Neural progenitor cell (in vitro differentiated cells): ENCODE measurements around the gene UNC45A. TPM values are rescaled to one million over a fixed set of nuclear protein-coding genes. Genes with fewer than 3 reads are reported as not detected.

Experiments used
- DNase-seq: peaks from one replicate; pipeline ENCODE4 v3.0.0-alpha.2; 2016; ENCODE audit warnings: low spot score
- H2AFZ ChIP-seq: fragments of 200-600 bp; sonication (generic); replicated peaks from 2 replicates; pipeline ENCODE4 v1.6.1; 2016; ENCODE audit warnings: antibody characterized with exemption
- H3F3A ChIP-seq: fragments of 200-600 bp; sonication (generic); 2 replicates; pipeline ENCODE4 v1.6.1; 2016; ENCODE audit warnings: antibody characterized with exemption, low read depth
- H3K27ac ChIP-seq: fragments of 200-600 bp; sonication (generic); 2 replicates; pipeline ENCODE4 v1.5.1; 2016; ENCODE audit warnings: mild to moderate bottlenecking
- H3K27me3 ChIP-seq: fragments of 200-600 bp; sonication (generic); 2 replicates; pipeline ENCODE4 v1.6.1; 2016; ENCODE audit warnings: mild to moderate bottlenecking, moderate library complexity
- H3K36me3 ChIP-seq: fragments of 200-600 bp; sonication (generic); 2 replicates; pipeline ENCODE4 v1.5.1; 2016
- H3K4me1 ChIP-seq: fragments of 200-600 bp; sonication (generic); 2 replicates; pipeline ENCODE4 v1.6.1; 2016; ENCODE audit warnings: mixed run types
- H3K4me2 ChIP-seq: fragments of 200-600 bp; sonication (generic); 2 replicates; pipeline ENCODE4 v1.6.1; 2016
- H3K4me3 ChIP-seq: fragments of 200-600 bp; sonication (generic); 2 replicates; pipeline ENCODE4 v1.5.1; 2016
- H3K79me2 ChIP-seq: fragments of 200-600 bp; sonication (generic); 2 replicates; pipeline ENCODE4 v1.6.1; 2016; ENCODE audit warnings: low read depth
- H3K9ac ChIP-seq: fragments of 200-600 bp; sonication (generic); 2 replicates; pipeline ENCODE4 v1.6.1; 2016
- H3K9me3 ChIP-seq: fragments of 200-600 bp; sonication (generic); 2 replicates; pipeline ENCODE4 v1.5.1; 2016; ENCODE audit warnings: low read depth
- H4K20me1 ChIP-seq: fragments of 200-600 bp; sonication (generic); 2 replicates; pipeline ENCODE4 v1.6.1; 2016; ENCODE audit warnings: low read depth
- H3K27ac Mint-ChIP-seq: 3 replicates; pipeline ENCODE4 v1.8.0; 2021; ENCODE audit warnings: mixed read lengths
- H3K27me3 Mint-ChIP-seq: 2 replicates; pipeline ENCODE4 v1.8.0; 2022; ENCODE audit warnings: low read depth, mild to moderate bottlenecking, inconsistent platforms, moderate library complexity, mixed read lengths; ENCODE audit not compliant: insufficient read depth
- H3K36me3 Mint-ChIP-seq: 3 replicates; pipeline ENCODE4 v1.8.0; 2021; ENCODE audit warnings: mixed read lengths
- H3K4me1 Mint-ChIP-seq: 3 replicates; pipeline ENCODE4 v1.8.0; 2021; ENCODE audit warnings: mixed read lengths
- H3K4me3 Mint-ChIP-seq: 3 replicates; pipeline ENCODE4 v1.8.0; 2021; ENCODE audit warnings: mild to moderate bottlenecking, moderate library complexity, mixed read lengths
- H3K9me3 Mint-ChIP-seq: 3 replicates; pipeline ENCODE4 v1.8.0; 2020; ENCODE audit warnings: mixed read lengths
- CTCF ChIP-seq: fragments of 200-600 bp; sonication (generic); IDR thresholded peaks from 2 replicates; pipeline ENCODE4 v1.5.1; 2017; ENCODE audit warnings: antibody characterized with exemption, mild to moderate bottlenecking
- EZH2 ChIP-seq: fragments of 200-600 bp; sonication (generic); IDR thresholded peaks from 2 replicates; pipeline ENCODE4 v1.6.1; 2017; ENCODE audit warnings: antibody characterized with exemption, mild to moderate bottlenecking, moderate library complexity
- EZH2phosphoT487 ChIP-seq: fragments of 200-600 bp; sonication (generic); IDR thresholded peaks from 2 replicates; pipeline ENCODE4 v1.6.1; 2017; ENCODE audit warnings: antibody characterized with exemption
- total RNA-seq: library from RNA; depleted of rRNA; stranded (reverse); fragments of >200 nt; gene quantifications from 2 replicates; pipeline ENCODE4 v1.2.3, GENCODE V29; 2015; ENCODE audit warnings: low replicate concordance

Gene UNC45A
- total RNA-seq, 1 donor from 2014 or later, result 47.7 TPM

- Histone ChIP-seq H3K79me2 (no peaks in the 10 kb centered on the region), H3K4me3 (no peak overlapping the region), H3K27me3 (no peaks in the 10 kb centered on the region), H2AFZ (no peak overlapping the region), H3K9me3 (no peaks in the 10 kb centered on the region), H4K20me1 (no peaks in the 10 kb centered on the region), H3K27ac (no peak overlapping the region), H3K36me3 (no peaks in the 10 kb centered on the region), H3K9ac (no peak overlapping the region), H3K4me1 (no peaks in the 10 kb centered on the region), H3F3A (peaks cover 4% of the 10 kb centered on the region), H3K4me2 (no peak overlapping the region)
- Mint-ChIP-seq H3K27ac (no peak overlapping the region), H3K27me3 (peaks cover 10% of the 10 kb centered on the region), H3K9me3 (no peaks in the 10 kb centered on the region), H3K4me1 (no peaks in the 10 kb centered on the region), H3K36me3 (peaks cover 32% of the 10 kb centered on the region), H3K4me3 (no peak overlapping the region)
- TF ChIP-seq EZH2 (no peak), CTCF (no peak), EZH2phosphoT487 (no peak)
- DNase-seq, result no peak
Measured at GRCh38 chr15:90948506-90948905, 13.4 kb downstream of the UNC45A start.

- Histone ChIP-seq H3K4me2 (no peak overlapping the region), H3K36me3 (no peaks in the 10 kb centered on the region)
Measured at GRCh38 chr15:90949979-90950675, 15.0 kb downstream of the UNC45A start.

GRCh38 chr15:90950676-90951075 lies 15.6 kb downstream of the UNC45A start:
- Mint-ChIP-seq H3K9me3 (no peaks in the 10 kb centered on the region), H3K27ac (no peak overlapping the region), H3K27me3 (peaks cover 12% of the 10 kb centered on the region), H3K36me3 (peaks cover 24% of the 10 kb centered on the region), H3K4me1 (peaks cover 5% of the 10 kb centered on the region), H3K4me3 (no peak overlapping the region)
- Histone ChIP-seq H3K36me3 (no peaks in the 10 kb centered on the region), H2AFZ (no peak overlapping the region), H3F3A (peaks cover 25% of the 10 kb centered on the region), H3K4me1 (peaks cover under 1% of the 10 kb centered on the region), H3K4me2 (no peak overlapping the region), H4K20me1 (peaks cover 1% of the 10 kb centered on the region), H3K27ac (no peak overlapping the region), H3K4me3 (no peak overlapping the region), H3K27me3 (peaks cover under 1% of the 10 kb centered on the region), H3K9me3 (no peaks in the 10 kb centered on the region), H3K9ac (no peak overlapping the region), H3K79me2 (no peaks in the 10 kb centered on the region)
- DNase-seq, result no peak
- TF ChIP-seq EZH2phosphoT487 (no peak), CTCF (no peak), EZH2 (no peak)

More at GRCh38 chr15:90949979-90950675, 15.0 kb downstream of the UNC45A start:
- Histone ChIP-seq H3K4me3 (no peak overlapping the region), H3K9me3 (no peaks in the 10 kb centered on the region), H3K4me1 (no peaks in the 10 kb centered on the region), H3K9ac (no peak overlapping the region), H3K27ac (no peak overlapping the region), H3K79me2 (no peaks in the 10 kb centered on the region), H4K20me1 (no peaks in the 10 kb centered on the region), H3F3A (peaks cover 20% of the 10 kb centered on the region), H2AFZ (no peak overlapping the region), H3K27me3 (no peaks in the 10 kb centered on the region)
- TF ChIP-seq EZH2 (no peak), EZH2phosphoT487 (no peak), CTCF (no peak)
- Mint-ChIP-seq H3K27me3 (peaks cover 12% of the 10 kb centered on the region), H3K4me1 (peaks cover 3% of the 10 kb centered on the region), H3K9me3 (no peaks in the 10 kb centered on the region), H3K27ac (no peak overlapping the region), H3K36me3 (peaks cover 24% of the 10 kb centered on the region), H3K4me3 (no peak overlapping the region)
- no peak for DNase-seq
